ENCODE measurements around the gene GRK5.

- TF ChIP-seq CTCF (conservative IDR thresholded peaks at IDR 0.05 in 1 of 2, IDR thresholded peaks at IDR 0.05 in 1 of 2; ENCODE audit: extremely low read depth in 1 of 2, insufficient read depth in 1 of 2, low read depth in 1 of 2, low read length in 2 of 2) (no peak), EZH2 (IDR thresholded peaks at IDR 0.05; ENCODE audit: borderline replicate concordance, low read length) (no peak)
These were observed 17.0 kb upstream of the GRK5 start for GRCh38 chr10:119190353-119190752.

Data from mammary epithelial cell (primary cell).